Keratinocyte (primary cell): ENCODE data around the gene SELPLG.

Source experiments
- EZH2 ChIP-seq: IDR thresholded peaks from one replicate; pipeline ENCODE4 v1.6.1; 2012; ENCODE audit warnings: inconsistent platforms, mild to moderate bottlenecking, low read length, moderate library complexity
- TF ChIP-seq, protein P1 (sequence below), 3 experiments: IDR thresholded peaks in 1 of 3; conservative IDR thresholded peaks in 1 of 3; optimal IDR thresholded peaks in 1 of 3; 2 replicates in 2 of 3; 3 replicates in 1 of 3; pipeline versions ENCODE3 to v1.5.1; 2011; ENCODE audit warnings: low read length in 3 of 3, mild to moderate bottlenecking in 3 of 3, moderate library complexity in 2 of 3, control low read depth in 1 of 3, inconsistent platforms in 1 of 3; ENCODE audit not compliant: insufficient read depth in 2 of 3; ENCODE audit errors: extremely low read depth in 1 of 3

DNA sequence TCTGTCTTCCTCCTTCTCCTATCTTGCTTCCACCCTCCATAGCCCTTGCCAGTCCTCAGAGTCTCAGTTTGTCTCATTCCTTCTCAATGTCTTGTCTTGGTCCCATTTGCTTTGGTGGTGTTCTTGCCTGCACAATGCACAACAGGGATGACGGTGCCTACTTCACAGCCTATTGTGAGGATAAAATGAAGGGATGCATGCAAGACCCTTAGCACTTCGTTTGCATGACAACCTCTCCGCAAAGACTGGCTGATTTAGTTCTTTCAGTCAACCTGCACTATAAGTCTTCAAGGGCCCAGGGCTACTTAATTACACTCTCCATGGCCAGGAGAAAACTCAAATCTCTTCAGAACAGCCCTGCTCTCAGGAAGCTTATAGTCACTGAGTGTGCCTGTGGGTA is 8.5 kb downstream of the SELPLG start:
- TF ChIP-seq, protein P1, sequence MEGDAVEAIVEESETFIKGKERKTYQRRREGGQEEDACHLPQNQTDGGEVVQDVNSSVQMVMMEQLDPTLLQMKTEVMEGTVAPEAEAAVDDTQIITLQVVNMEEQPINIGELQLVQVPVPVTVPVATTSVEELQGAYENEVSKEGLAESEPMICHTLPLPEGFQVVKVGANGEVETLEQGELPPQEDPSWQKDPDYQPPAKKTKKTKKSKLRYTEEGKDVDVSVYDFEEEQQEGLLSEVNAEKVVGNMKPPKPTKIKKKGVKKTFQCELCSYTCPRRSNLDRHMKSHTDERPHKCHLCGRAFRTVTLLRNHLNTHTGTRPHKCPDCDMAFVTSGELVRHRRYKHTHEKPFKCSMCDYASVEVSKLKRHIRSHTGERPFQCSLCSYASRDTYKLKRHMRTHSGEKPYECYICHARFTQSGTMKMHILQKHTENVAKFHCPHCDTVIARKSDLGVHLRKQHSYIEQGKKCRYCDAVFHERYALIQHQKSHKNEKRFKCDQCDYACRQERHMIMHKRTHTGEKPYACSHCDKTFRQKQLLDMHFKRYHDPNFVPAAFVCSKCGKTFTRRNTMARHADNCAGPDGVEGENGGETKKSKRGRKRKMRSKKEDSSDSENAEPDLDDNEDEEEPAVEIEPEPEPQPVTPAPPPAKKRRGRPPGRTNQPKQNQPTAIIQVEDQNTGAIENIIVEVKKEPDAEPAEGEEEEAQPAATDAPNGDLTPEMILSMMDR (optimal IDR thresholded peaks at IDR 0.05 in 1 of 3, IDR thresholded peaks at IDR 0.05 in 1 of 3, conservative IDR thresholded peaks at IDR 0.05 in 1 of 3; ENCODE audit: extremely low read depth in 1 of 3, insufficient read depth in 2 of 3, low read length in 3 of 3), result no peak
- no peak for TF ChIP-seq EZH2
